Esophagus (tissue), 2 donors: ENCODE data around the gene MIPOL1. TPM values are rescaled to one million over a fixed set of nuclear protein-coding genes. Genes with fewer than 3 reads are reported as not detected.

ENCODE experiments used
- H3K27ac ChIP-seq, 2 donors: one replicate each; pipeline ENCODE4 v1.5.1; 2013; ENCODE audit warnings: low read depth in 2 of 2, mild to moderate bottlenecking in 2 of 2, inconsistent platforms in 1 of 2, low read length in 1 of 2, moderate library complexity in 1 of 2
- H3K27me3 ChIP-seq, 2 donors: one replicate each; pipeline ENCODE4 v1.6.1; 2013; ENCODE audit warnings: low read length in 2 of 2, control low read depth in 1 of 2, mild to moderate bottlenecking in 1 of 2; ENCODE audit not compliant: insufficient read depth in 2 of 2, control insufficient read depth in 1 of 2
- H3K36me3 ChIP-seq, 2 donors: one replicate each; pipeline ENCODE4 v1.6.1; 2013; ENCODE audit warnings: low read length in 1 of 2; ENCODE audit not compliant: control insufficient read depth in 2 of 2, insufficient read depth in 2 of 2
- H3K4me1 ChIP-seq, 2 donors: one replicate each; pipeline ENCODE4 v1.6.1; 2013; ENCODE audit warnings: low read length in 1 of 2; ENCODE audit not compliant: control insufficient read depth in 2 of 2, insufficient read depth in 2 of 2
- H3K4me3 ChIP-seq, 2 donors: one replicate each; pipeline ENCODE4 v1.5.1; 2013; ENCODE audit warnings: low read length in 2 of 2, mild to moderate bottlenecking in 2 of 2, low read depth in 1 of 2, moderate library complexity in 1 of 2
- H3K9me3 ChIP-seq, 2 donors: one replicate each; pipeline ENCODE4 v1.6.1; 2013; ENCODE audit warnings: mild to moderate bottlenecking in 2 of 2, low read depth in 1 of 2, low read length in 1 of 2, moderate library complexity in 1 of 2; ENCODE audit not compliant: control insufficient read depth in 2 of 2, insufficient read depth in 1 of 2
- WGBS, 2 donors: extraction: QIAGEN DNeasy Blood & Tissue Kit; methylation state at CpG; one replicate each; pipeline ENCODE4 v1.1.7; 2013; 5-methylcytosine and 5-hydroxymethylcytosine counted together
- polyA plus RNA-seq, 2 donors: library from polyadenylated mRNA; stranded (reverse); fragments of 200-250 nt; gene quantifications; one replicate each; pipeline ENCODE4 v1.2.3, GENCODE V29; 2013
- donor health status: healthy with polysubstance abuse.
- donor health status: Bipolar disorder and iron deficiency.

Gene MIPOL1
- polyA plus RNA-seq, 2 donors: 1.5 to 2.2 TPM

GRCh38 chr14:37422748-37423147 lies 225.0 kb downstream of the MIPOL1 start:
- Histone ChIP-seq H3K4me1 (no peaks in the 10 kb centered on the region), H3K36me3 (no peaks in the 10 kb centered on the region), H3K9me3 (no peaks in the 10 kb centered on the region), H3K4me3 (no peak overlapping the region), H3K27me3 (no peaks in the 10 kb centered on the region), H3K27ac (no peak overlapping the region)
- 45 to 53% methylated on average over 2 of the region's 2 CpGs for WGBS, 2 donors

GRCh38 chr14:37428954-37429353 lies 231.2 kb downstream of the MIPOL1 start:
- Histone ChIP-seq H3K36me3 (no peaks in the 10 kb centered on the region), H3K27ac (no peak overlapping the region), H3K9me3 (no peaks in the 10 kb centered on the region), H3K4me3 (no peak overlapping the region), H3K4me1 (no peaks in the 10 kb centered on the region), H3K27me3 (no peaks in the 10 kb centered on the region)
- 54 to 57% methylated on average over 1 of the region's 1 CpG for WGBS, 2 donors

GRCh38 chr14:37429618-37430017 lies 231.9 kb downstream of the MIPOL1 start:
- 84 to 87% methylated on average over 1 of the region's 1 CpG for WGBS, 2 donors
- Histone ChIP-seq H3K27ac (no peak overlapping the region), H3K36me3 (no peaks in the 10 kb centered on the region), H3K4me1 (no peaks in the 10 kb centered on the region), H3K27me3 (no peaks in the 10 kb centered on the region), H3K9me3 (no peaks in the 10 kb centered on the region), H3K4me3 (no peak overlapping the region)

- H3K27ac ChIP-seq: no peak overlapping the region
- H3K27me3 ChIP-seq: no peaks in the 10 kb centered on the region
- no peaks in the 10 kb centered on the region for H3K36me3 ChIP-seq
- no peak overlapping the region for H3K4me3 ChIP-seq
- H3K4me1 ChIP-seq: no peaks in the 10 kb centered on the region
- H3K9me3 ChIP-seq: no peaks in the 10 kb centered on the region
- WGBS, 2 donors: 95 to 96% methylated on average over 3 of the region's 3 CpGs
Measured at GRCh38 chr14:37434867-37435266, 237.1 kb downstream of the MIPOL1 start.

GRCh38 chr14:37436519-37436918 lies 238.8 kb downstream of the MIPOL1 start:
- no peaks in the 10 kb centered on the region for H3K27me3 ChIP-seq
- H3K36me3 ChIP-seq: no peaks in the 10 kb centered on the region
- no peaks in the 10 kb centered on the region for H3K4me1 ChIP-seq
- H3K9me3 ChIP-seq: no peaks in the 10 kb centered on the region
- no peak overlapping the region for H3K27ac ChIP-seq
- 44 to 50% methylated on average over 3 of the region's 3 CpGs for WGBS, 2 donors
- H3K4me3 ChIP-seq: no peak overlapping the region

- Histone ChIP-seq H3K9me3 (no peaks in the 10 kb centered on the region), H3K4me1 (no peaks in the 10 kb centered on the region)
- WGBS, 2 donors: 70 to 71% methylated on average over 2 of the region's 2 CpGs
Measured at GRCh38 chr14:37437490-37437889, 239.8 kb downstream of the MIPOL1 start.

GRCh38 chr14:37438444-37438843 lies 240.7 kb downstream of the MIPOL1 start:
- Histone ChIP-seq H3K4me3 (no peak overlapping the region), H3K9me3 (no peaks in the 10 kb centered on the region), H3K4me1 (no peaks in the 10 kb centered on the region), H3K27me3 (no peaks in the 10 kb centered on the region), H3K27ac (no peak overlapping the region), H3K36me3 (no peaks in the 10 kb centered on the region)
- 77 to 83% methylated on average over 2 of the region's 2 CpGs for WGBS, 2 donors

More at GRCh38 chr14:37437490-37437889, 239.8 kb downstream of the MIPOL1 start:
- Histone ChIP-seq H3K27ac (no peak overlapping the region), H3K4me3 (no peak overlapping the region), H3K27me3 (no peaks in the 10 kb centered on the region), H3K36me3 (no peaks in the 10 kb centered on the region)

- H3K9me3 ChIP-seq: no peaks in the 10 kb centered on the region
- H3K27me3 ChIP-seq: no peaks in the 10 kb centered on the region
- no peaks in the 10 kb centered on the region for H3K36me3 ChIP-seq
- no peak overlapping the region for H3K4me3 ChIP-seq
- WGBS, 2 donors: 96 to 100% methylated on average over 1 of the region's 1 CpG
- no peak overlapping the region for H3K27ac ChIP-seq
- no peaks in the 10 kb centered on the region for H3K4me1 ChIP-seq
Measured at GRCh38 chr14:37443461-37443860, 245.7 kb downstream of the MIPOL1 start.

GRCh38 chr14:37447883-37448391 lies 250.2 kb downstream of the MIPOL1 start:
- no peak overlapping the region for H3K27ac ChIP-seq
- no peaks in the 10 kb centered on the region for H3K27me3 ChIP-seq
- no peaks in the 10 kb centered on the region for H3K36me3 ChIP-seq
- 21 to 22% methylated on average over 2 of the region's 2 CpGs for WGBS, 2 donors
- no peak overlapping the region for H3K4me3 ChIP-seq
- no peaks in the 10 kb centered on the region for H3K9me3 ChIP-seq
- no peaks in the 10 kb centered on the region for H3K4me1 ChIP-seq

- no peak overlapping the region for H3K27ac ChIP-seq
- no peaks in the 10 kb centered on the region for H3K4me1 ChIP-seq
- no peaks in the 10 kb centered on the region for H3K27me3 ChIP-seq
- no peaks in the 10 kb centered on the region for H3K9me3 ChIP-seq
- no peak overlapping the region for H3K4me3 ChIP-seq
- H3K36me3 ChIP-seq: no peaks in the 10 kb centered on the region
Measured at GRCh38 chr14:37452323-37452722, 254.6 kb downstream of the MIPOL1 start.
